Loucy (cell line): ENCODE data around the gene GPX7.

Source experiments
- H2AFZ ChIP-seq: fragments of 200-600 bp; sonication (generic); 2 replicates; pipeline ENCODE4 v1.6.0; 2016; ENCODE audit warnings: antibody characterized with exemption, mild to moderate bottlenecking, low read length, moderate library complexity
- H3F3A ChIP-seq: fragments of 200-600 bp; 2 replicates; pipeline ENCODE4 v1.6.0; 2016; ENCODE audit warnings: antibody characterized with exemption, low read depth, mild to moderate bottlenecking
- H3K27me3 ChIP-seq: fragments of 200-600 bp; sonication (generic); 2 replicates; pipeline ENCODE4 v1.6.1; 2014; ENCODE audit warnings: low read length, mild to moderate bottlenecking; ENCODE audit not compliant: insufficient read depth, poor library complexity, severe bottlenecking
- H3K36me3 ChIP-seq: fragments of 200-600 bp; sonication (generic); 2 replicates; pipeline ENCODE4 v1.6.1; 2016; ENCODE audit warnings: low read length; ENCODE audit not compliant: insufficient read depth
- H3K4me1 ChIP-seq: fragments of 200-600 bp; sonication (generic); 2 replicates; pipeline ENCODE4 v1.5.1; 2014; ENCODE audit warnings: low read length, mild to moderate bottlenecking; ENCODE audit not compliant: insufficient read depth, poor library complexity, severe bottlenecking
- H3K4me2 ChIP-seq: fragments of 200-600 bp; sonication (generic); 2 replicates; pipeline ENCODE4 v1.6.0; 2014; ENCODE audit warnings: antibody characterized with exemption, low read length, low read depth, mild to moderate bottlenecking; ENCODE audit not compliant: poor library complexity, severe bottlenecking
- H3K4me3 ChIP-seq: fragments of 200-600 bp; sonication (generic); 2 replicates; pipeline ENCODE4 v1.5.1; 2014; ENCODE audit warnings: low read length, mild to moderate bottlenecking, mixed read lengths; ENCODE audit not compliant: poor library complexity, severe bottlenecking
- H3K79me2 ChIP-seq: fragments of 200-600 bp; sonication (generic); 2 replicates; pipeline ENCODE4 v1.6.1; 2014; ENCODE audit warnings: low read length; ENCODE audit not compliant: insufficient read depth
- H3K9ac ChIP-seq: fragments of 200-600 bp; sonication (generic); 2 replicates; pipeline ENCODE4 v1.6.0; 2014; ENCODE audit warnings: mild to moderate bottlenecking, low read depth, low read length, moderate library complexity; ENCODE audit not compliant: poor library complexity, severe bottlenecking
- H3K9me2 ChIP-seq: fragments of 200-600 bp; sonication (generic); replicated peaks from 2 replicates; pipeline ENCODE4 v1.6.1; 2016; ENCODE audit warnings: low read depth, low read length, mixed read lengths
- H3K9me3 ChIP-seq: fragments of 200-600 bp; sonication (generic); 2 replicates; pipeline ENCODE4 v1.6.1; 2014; ENCODE audit warnings: mild to moderate bottlenecking, antibody characterized with exemption, low read length, low read depth; ENCODE audit not compliant: insufficient read depth
- H4K20me1 ChIP-seq: fragments of 200-600 bp; sonication (generic); 2 replicates; pipeline ENCODE4 v1.6.0; 2014; ENCODE audit warnings: antibody characterized with exemption, low read length, mild to moderate bottlenecking; ENCODE audit not compliant: insufficient read depth, poor library complexity, severe bottlenecking
- EZH2phosphoT487 ChIP-seq: fragments of 200-600 bp; IDR thresholded peaks from 2 replicates; pipeline ENCODE4 v1.6.1; 2018; ENCODE audit warnings: antibody characterized with exemption, mild to moderate bottlenecking, moderate library complexity, borderline replicate concordance
- TF ChIP-seq, protein P1 (sequence below): fragments of 200-600 bp; sonication (generic); conservative IDR thresholded peaks from 2 replicates; pipeline ENCODE4 v1.5.1; 2014; ENCODE audit warnings: mild to moderate bottlenecking, antibody characterized with exemption, low read length

The GPX7 gene

DNA sequence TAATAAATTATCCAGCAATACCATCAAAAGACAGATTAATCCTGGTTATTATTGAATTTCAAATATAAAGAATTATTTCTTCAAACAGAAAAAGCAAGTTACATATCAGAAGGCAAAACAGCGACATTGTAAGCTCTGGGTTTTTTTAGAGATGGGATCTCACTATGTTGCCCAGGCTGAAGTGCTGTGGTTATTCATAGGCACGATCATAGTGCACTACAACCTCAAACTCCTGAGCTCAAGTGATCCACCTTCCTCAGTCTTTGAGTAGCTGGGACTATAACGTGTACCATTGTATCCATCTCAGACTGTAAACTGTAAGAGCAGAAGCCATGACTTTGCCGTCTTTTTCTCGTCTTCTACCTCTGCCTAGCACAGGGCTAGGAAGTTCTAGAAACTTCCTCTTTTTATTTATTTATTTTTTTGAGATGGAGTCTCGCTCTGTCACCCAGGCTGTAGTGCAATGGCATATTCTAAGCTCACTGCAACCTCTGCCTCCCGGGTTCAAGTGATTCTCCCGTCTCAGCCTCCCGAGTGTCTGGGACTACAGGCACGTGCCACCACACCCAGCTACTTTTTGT is 20.0 kb upstream of the GPX7 start:
- Histone ChIP-seq H3K4me2 (no peak overlapping the region), H3K27me3 (no peaks in the 10 kb centered on the region), H3K36me3 (no peaks in the 10 kb centered on the region), H3K9ac (no peak overlapping the region), H4K20me1 (no peaks in the 10 kb centered on the region), H2AFZ (no peak overlapping the region), H3K4me3 (no peak overlapping the region), H3K9me3 (no peaks in the 10 kb centered on the region), H3K4me1 (peaks cover 6% of the 10 kb centered on the region), H3K79me2 (no peaks in the 10 kb centered on the region), H3F3A (peaks cover 5% of the 10 kb centered on the region; the same call in 1 of the 2 replicates), H3K9me2 (no peaks in the 10 kb centered on the region)
- TF ChIP-seq, protein P1, sequence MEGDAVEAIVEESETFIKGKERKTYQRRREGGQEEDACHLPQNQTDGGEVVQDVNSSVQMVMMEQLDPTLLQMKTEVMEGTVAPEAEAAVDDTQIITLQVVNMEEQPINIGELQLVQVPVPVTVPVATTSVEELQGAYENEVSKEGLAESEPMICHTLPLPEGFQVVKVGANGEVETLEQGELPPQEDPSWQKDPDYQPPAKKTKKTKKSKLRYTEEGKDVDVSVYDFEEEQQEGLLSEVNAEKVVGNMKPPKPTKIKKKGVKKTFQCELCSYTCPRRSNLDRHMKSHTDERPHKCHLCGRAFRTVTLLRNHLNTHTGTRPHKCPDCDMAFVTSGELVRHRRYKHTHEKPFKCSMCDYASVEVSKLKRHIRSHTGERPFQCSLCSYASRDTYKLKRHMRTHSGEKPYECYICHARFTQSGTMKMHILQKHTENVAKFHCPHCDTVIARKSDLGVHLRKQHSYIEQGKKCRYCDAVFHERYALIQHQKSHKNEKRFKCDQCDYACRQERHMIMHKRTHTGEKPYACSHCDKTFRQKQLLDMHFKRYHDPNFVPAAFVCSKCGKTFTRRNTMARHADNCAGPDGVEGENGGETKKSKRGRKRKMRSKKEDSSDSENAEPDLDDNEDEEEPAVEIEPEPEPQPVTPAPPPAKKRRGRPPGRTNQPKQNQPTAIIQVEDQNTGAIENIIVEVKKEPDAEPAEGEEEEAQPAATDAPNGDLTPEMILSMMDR, result no peak
- TF ChIP-seq EZH2phosphoT487, result no peak

DNA sequence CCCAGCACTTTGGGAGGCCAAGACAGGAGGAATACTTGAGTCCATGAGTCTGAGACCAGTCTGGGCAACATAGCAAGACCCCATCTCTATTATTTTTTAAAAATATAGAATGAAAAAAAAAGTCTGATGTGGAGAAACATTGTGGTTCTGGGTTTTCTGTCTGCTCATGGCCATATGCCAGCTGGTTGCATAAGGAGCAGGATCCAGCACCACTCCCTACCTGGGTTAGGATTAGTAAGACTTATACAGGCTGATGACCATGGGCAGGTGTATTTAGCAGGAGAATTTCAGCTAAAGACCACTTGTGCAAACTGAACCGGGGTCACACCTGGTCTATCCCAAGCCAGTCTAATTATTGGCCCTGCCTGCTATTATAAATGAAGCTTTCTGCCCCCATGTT is 16.7 kb upstream of the GPX7 start:
- no peaks in the 10 kb centered on the region for H3K36me3 ChIP-seq
- H3K27me3 ChIP-seq, result no peaks in the 10 kb centered on the region
- H3F3A ChIP-seq, result no peaks in the 10 kb centered on the region
- H4K20me1 ChIP-seq, result no peaks in the 10 kb centered on the region
- no peaks in the 10 kb centered on the region for H3K9me2 ChIP-seq
- H3K4me1 ChIP-seq, result no peaks in the 10 kb centered on the region
- H3K79me2 ChIP-seq, result no peaks in the 10 kb centered on the region
- no peak overlapping the region for H3K4me2 ChIP-seq
- no peaks in the 10 kb centered on the region for H3K9me3 ChIP-seq
- no peak overlapping the region for H3K4me3 ChIP-seq
- TF ChIP-seq EZH2phosphoT487, result no peak
- no peak overlapping the region for H3K9ac ChIP-seq
- no peak overlapping the region for H2AFZ ChIP-seq

DNA sequence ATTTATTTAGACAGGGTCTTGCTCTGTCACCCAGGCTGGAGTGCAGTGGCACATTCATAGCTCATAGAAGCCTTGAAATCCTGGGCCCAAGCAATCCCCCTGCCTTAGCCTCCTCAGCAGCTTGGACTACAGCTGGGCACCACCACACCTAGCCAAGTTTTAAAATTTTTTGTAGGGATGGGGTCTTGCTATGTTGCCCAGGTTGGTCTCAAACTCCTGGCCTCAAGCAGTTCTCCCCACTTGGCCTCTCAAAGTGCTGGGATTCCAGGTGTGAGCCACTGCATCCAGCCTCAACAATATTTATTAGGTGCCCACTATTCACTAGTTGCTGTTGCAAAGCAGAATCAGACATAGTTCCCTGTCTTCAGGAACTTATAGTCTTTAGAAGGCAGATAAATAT is 14.1 kb upstream of the GPX7 start:
- no peaks in the 10 kb centered on the region for H3K9me3 ChIP-seq
- H3F3A ChIP-seq, result no peaks in the 10 kb centered on the region
- no peaks in the 10 kb centered on the region for H4K20me1 ChIP-seq
- no peaks in the 10 kb centered on the region for H3K4me1 ChIP-seq
- no peaks in the 10 kb centered on the region for H3K9me2 ChIP-seq
- no peak overlapping the region for H3K9ac ChIP-seq
- H3K36me3 ChIP-seq, result no peaks in the 10 kb centered on the region
- TF ChIP-seq, protein P1, result no peak
- TF ChIP-seq EZH2phosphoT487, result no peak
- H3K4me3 ChIP-seq, result no peak overlapping the region
- no peaks in the 10 kb centered on the region for H3K79me2 ChIP-seq
- no peak overlapping the region for H2AFZ ChIP-seq
- no peaks in the 10 kb centered on the region for H3K27me3 ChIP-seq
- no peak overlapping the region for H3K4me2 ChIP-seq

DNA sequence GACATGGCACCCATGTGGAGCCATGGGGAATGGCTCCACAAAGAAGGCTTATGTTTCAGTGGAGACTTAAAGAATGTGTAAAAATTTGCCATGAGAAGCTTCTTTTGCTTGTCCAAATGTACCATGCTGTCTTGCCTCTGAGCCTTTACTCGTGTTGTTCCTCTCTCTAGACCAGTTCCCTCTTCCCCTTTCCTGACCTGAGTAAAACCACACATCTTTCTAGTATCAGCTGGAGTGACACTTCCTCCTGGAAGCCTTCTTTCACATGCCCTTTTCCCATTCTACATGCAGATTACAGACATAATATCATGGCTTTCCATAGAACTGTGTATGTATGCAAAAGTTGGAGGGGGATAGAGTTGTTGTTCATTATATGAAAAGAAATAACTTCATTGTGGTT is 13.6 kb upstream of the GPX7 start:
- H3K4me3 ChIP-seq, result no peak overlapping the region
- H2AFZ ChIP-seq, result no peak overlapping the region
- no peaks in the 10 kb centered on the region for H3K79me2 ChIP-seq
- H3K9me3 ChIP-seq, result no peaks in the 10 kb centered on the region
- H3K36me3 ChIP-seq, result no peaks in the 10 kb centered on the region
- H3K9ac ChIP-seq, result no peak overlapping the region
- no peaks in the 10 kb centered on the region for H3K9me2 ChIP-seq
- H3K27me3 ChIP-seq, result no peaks in the 10 kb centered on the region
- H3F3A ChIP-seq, result no peaks in the 10 kb centered on the region
- TF ChIP-seq, protein P1, result no peak
- TF ChIP-seq EZH2phosphoT487, result no peak
- no peak overlapping the region for H3K4me2 ChIP-seq
- H4K20me1 ChIP-seq, result no peaks in the 10 kb centered on the region
- no peaks in the 10 kb centered on the region for H3K4me1 ChIP-seq
